Stomach (tissue), 4 donors: Measurements from ENCODE around the gene ANK2.

ENCODE experiments used
- CTCF ChIP-seq, 7 experiments: fragments of 450-650 bp in 4 of 7; fragments of 200-600 bp in 3 of 7; sonication (generic) in 3 of 7; IDR thresholded peaks; one replicate each; pipeline ENCODE4 v1.5.1; 2016 to 2019; ENCODE audit warnings: antibody characterized with exemption in 7 of 7, control low read depth in 2 of 7, mild to moderate bottlenecking in 1 of 7
- EP300 ChIP-seq: sonication (generic); formaldehyde crosslinking; IDR thresholded peaks from one replicate; pipeline ENCODE4 v1.6.1; 2017; ENCODE audit warnings: antibody characterized with exemption
- POLR2A ChIP-seq, 4 donors: fragments of 450-650 bp; IDR thresholded peaks; one replicate each; pipeline ENCODE4 v1.6.1; 2016; ENCODE audit warnings: antibody characterized with exemption in 4 of 4, control low read depth in 2 of 4, mild to moderate bottlenecking in 1 of 4, moderate library complexity in 1 of 4

- TF ChIP-seq POLR2A (IDR thresholded peaks at IDR 0.05) (no peak), CTCF (IDR thresholded peaks at IDR 0.05) (no peak), EP300 (no peak)
Observed at GRCh38 chr4:113160548-113160947, 111.1 kb downstream of the ANK2 start.
